Measurements from ENCODE around the gene FLCN. TPM values are rescaled to one million over a fixed set of nuclear protein-coding genes. Genes with fewer than 3 reads are reported as not detected.
"Not testable (repeated sequence)": the region's sequence is repeated elsewhere in the genome, so short reads cannot be mapped to it uniquely, and the experiment has no call there.

FLCN gene
- total and polyA plus RNA-seq, 2 donors (not counting 1 experiment from before 2014, with no cell fraction given), result 16.4 to 68.5 TPM

DNA sequence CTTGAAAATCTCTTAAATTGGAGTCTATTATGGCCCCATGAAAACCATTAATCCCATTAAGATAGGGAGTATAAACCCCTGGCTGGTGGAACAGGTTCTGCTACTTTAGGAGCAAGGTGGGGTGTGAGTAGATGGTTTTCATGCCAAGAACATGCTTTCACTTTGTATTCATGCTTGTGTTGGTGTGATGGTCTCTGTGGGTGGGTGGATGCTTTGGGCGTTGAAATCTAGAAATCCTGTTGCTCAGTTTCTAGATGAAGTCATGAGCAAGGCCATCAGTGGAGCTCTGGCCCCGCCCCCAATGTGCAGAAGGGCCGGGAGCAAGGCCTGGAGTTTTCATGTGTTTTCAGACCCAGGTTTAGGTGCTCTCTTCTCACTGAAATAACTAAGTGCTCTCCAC lies 50.9 kb downstream of the FLCN start:
- H3K9me3 ChIP-seq (ENCODE audit: control insufficient read depth, insufficient read depth, low read depth, low read length), result no peaks in the 10 kb centered on the region
- peak in 1 of 2 donors; percentile 24 for DNase-seq (ENCODE audit: low read depth in 2 of 2)
- TF ChIP-seq EZH2 (IDR thresholded peaks at IDR 0.05; ENCODE audit: low read length, missing control alignments), result no peak
- TF ChIP-seq, protein P1, sequence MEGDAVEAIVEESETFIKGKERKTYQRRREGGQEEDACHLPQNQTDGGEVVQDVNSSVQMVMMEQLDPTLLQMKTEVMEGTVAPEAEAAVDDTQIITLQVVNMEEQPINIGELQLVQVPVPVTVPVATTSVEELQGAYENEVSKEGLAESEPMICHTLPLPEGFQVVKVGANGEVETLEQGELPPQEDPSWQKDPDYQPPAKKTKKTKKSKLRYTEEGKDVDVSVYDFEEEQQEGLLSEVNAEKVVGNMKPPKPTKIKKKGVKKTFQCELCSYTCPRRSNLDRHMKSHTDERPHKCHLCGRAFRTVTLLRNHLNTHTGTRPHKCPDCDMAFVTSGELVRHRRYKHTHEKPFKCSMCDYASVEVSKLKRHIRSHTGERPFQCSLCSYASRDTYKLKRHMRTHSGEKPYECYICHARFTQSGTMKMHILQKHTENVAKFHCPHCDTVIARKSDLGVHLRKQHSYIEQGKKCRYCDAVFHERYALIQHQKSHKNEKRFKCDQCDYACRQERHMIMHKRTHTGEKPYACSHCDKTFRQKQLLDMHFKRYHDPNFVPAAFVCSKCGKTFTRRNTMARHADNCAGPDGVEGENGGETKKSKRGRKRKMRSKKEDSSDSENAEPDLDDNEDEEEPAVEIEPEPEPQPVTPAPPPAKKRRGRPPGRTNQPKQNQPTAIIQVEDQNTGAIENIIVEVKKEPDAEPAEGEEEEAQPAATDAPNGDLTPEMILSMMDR (conservative IDR thresholded peaks at IDR 0.05 in 1 of 2, IDR thresholded peaks at IDR 0.05 in 1 of 2; ENCODE audit: low read depth in 1 of 2, low read length in 2 of 2), result no peak
- H3K27ac ChIP-seq (ENCODE audit: insufficient read depth, low read length), result no peak overlapping the region
- no peaks in the 10 kb centered on the region for H3K27me3 ChIP-seq (ENCODE audit: control insufficient read depth, insufficient read depth, low read length)
- H3K79me2 ChIP-seq (ENCODE audit: control insufficient read depth, insufficient read depth, low read length), result no peaks in the 10 kb centered on the region
- peaks cover 11% of the 10 kb centered on the region for H3K36me3 ChIP-seq (ENCODE audit: control insufficient read depth, insufficient read depth, low read length)
- no peak overlapping the region for H3K4me2 ChIP-seq (ENCODE audit: extremely low read depth, insufficient read depth, low read length)
- no peaks in the 10 kb centered on the region for H4K20me1 ChIP-seq (ENCODE audit: control insufficient read depth, extremely low read depth, insufficient read depth, low read length)
- H3K9ac ChIP-seq (ENCODE audit: insufficient read depth, low read length), result no peak overlapping the region
- H2AFZ ChIP-seq (ENCODE audit: low read length), result no peak overlapping the region
- H3K4me1 ChIP-seq (ENCODE audit: control insufficient read depth, extremely low read depth, insufficient read depth, low read length), result peaks cover 15% of the 10 kb centered on the region
- H3K4me3 ChIP-seq (replicated peaks in 1 of 4; ENCODE audit: control extremely low read depth in 1 of 4, insufficient read depth in 1 of 4, low read depth in 3 of 4, low read length in 4 of 4), result no peak overlapping the region

DNA sequence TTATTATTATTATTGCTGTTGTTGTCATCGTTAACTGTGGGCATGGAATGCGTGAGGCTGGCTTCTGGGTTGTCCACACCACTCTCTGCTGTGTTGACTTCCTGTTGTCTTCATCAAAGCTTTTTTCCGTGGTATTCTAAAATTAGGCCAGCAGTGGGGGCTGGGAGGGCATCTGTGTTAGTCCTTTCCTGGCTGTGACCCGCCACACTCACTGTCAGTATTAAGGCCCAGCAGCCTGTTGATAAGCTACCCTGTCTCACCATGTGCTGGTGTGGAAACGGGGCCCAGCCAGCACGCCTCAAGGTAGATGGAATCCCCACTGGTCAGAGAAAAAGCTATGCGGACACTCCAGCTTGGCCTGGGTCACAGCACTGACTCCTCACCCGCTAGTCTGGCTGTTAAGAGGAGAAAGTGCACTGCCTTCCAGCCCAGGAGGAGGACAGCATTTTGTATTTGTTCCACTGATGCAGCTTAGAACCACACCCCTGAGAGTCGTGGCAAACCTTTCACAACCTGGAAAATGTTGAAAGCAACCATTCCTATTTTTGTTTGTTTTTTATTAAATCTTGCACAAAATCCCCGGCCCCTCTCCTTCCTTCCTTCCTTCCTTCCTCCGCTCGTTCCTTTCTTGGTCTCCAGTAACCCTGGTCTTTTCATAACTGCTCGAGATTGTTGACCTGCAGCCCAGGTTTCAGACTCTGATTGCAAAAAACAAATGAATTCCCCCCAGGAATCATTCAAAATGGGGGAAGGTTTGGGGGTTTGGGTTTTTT lies 51.8 kb downstream of the FLCN start:
- H3K9me3 ChIP-seq (ENCODE audit: control insufficient read depth, insufficient read depth, low read depth, low read length); DNase-seq (ENCODE audit: low read depth in 2 of 2); H3K27me3 ChIP-seq (ENCODE audit: control insufficient read depth, insufficient read depth, low read length); H3K9ac ChIP-seq (ENCODE audit: insufficient read depth, low read length); H2AFZ ChIP-seq (ENCODE audit: low read length); H3K4me3 ChIP-seq (replicated peaks in 1 of 4; ENCODE audit: control extremely low read depth in 1 of 4, insufficient read depth in 1 of 4, low read depth in 3 of 4, low read length in 4 of 4); H3K79me2 ChIP-seq (ENCODE audit: control insufficient read depth, insufficient read depth, low read length); H3K4me1 ChIP-seq (ENCODE audit: control insufficient read depth, extremely low read depth, insufficient read depth, low read length); H4K20me1 ChIP-seq (ENCODE audit: control insufficient read depth, extremely low read depth, insufficient read depth, low read length); H3K4me2 ChIP-seq (ENCODE audit: extremely low read depth, insufficient read depth, low read length); H3K27ac ChIP-seq (ENCODE audit: insufficient read depth, low read length): not testable (repeated sequence)
- peaks cover 15% of the 10 kb centered on the region for H3K36me3 ChIP-seq (ENCODE audit: control insufficient read depth, insufficient read depth, low read length)

DNA sequence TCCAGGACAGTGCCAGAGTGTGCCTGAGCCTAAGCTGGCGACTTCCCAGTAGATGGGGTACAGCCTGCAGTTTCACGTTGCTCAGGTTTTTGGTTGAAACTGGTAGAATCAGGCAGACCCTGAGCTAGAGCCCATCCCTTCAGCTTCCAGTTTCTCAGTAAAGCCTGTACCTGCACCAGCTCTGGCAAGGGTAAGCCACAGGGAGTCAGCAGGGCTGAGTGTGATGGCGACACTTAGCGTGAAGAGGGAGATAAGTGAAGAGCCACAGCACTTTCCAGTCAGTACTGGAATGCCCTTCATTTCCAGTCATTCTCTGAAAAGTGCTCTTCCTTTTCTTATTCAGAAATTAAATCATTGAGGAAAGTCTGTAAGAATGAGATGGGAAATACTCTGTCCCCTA lies 53.2 kb downstream of the FLCN start:
- no peaks in the 10 kb centered on the region for H4K20me1 ChIP-seq (ENCODE audit: control insufficient read depth, extremely low read depth, insufficient read depth, low read length)
- H3K4me3 ChIP-seq (replicated peaks in 1 of 4; ENCODE audit: control extremely low read depth in 1 of 4, insufficient read depth in 1 of 4, low read depth in 3 of 4, low read length in 4 of 4), result no peak overlapping the region
- H3K79me2 ChIP-seq (ENCODE audit: control insufficient read depth, insufficient read depth, low read length), result no peaks in the 10 kb centered on the region
- no peaks in the 10 kb centered on the region for H3K27me3 ChIP-seq (ENCODE audit: control insufficient read depth, insufficient read depth, low read length)
- no peak for TF ChIP-seq EZH2 (IDR thresholded peaks at IDR 0.05; ENCODE audit: low read length, missing control alignments)
- TF ChIP-seq, protein P1 (conservative IDR thresholded peaks at IDR 0.05 in 1 of 2, IDR thresholded peaks at IDR 0.05 in 1 of 2; ENCODE audit: low read depth in 1 of 2, low read length in 2 of 2), result no peak
- DNase-seq (ENCODE audit: low read depth in 2 of 2), result no peak
- H3K4me2 ChIP-seq (ENCODE audit: extremely low read depth, insufficient read depth, low read length), result no peak overlapping the region
- no peak overlapping the region for H2AFZ ChIP-seq (ENCODE audit: low read length)
- no peaks in the 10 kb centered on the region for H3K9me3 ChIP-seq (ENCODE audit: control insufficient read depth, insufficient read depth, low read depth, low read length)
- peaks cover 20% of the 10 kb centered on the region for H3K36me3 ChIP-seq (ENCODE audit: control insufficient read depth, insufficient read depth, low read length)
- peaks cover 4% of the 10 kb centered on the region for H3K4me1 ChIP-seq (ENCODE audit: control insufficient read depth, extremely low read depth, insufficient read depth, low read length)
- no peak overlapping the region for H3K9ac ChIP-seq (ENCODE audit: insufficient read depth, low read length)
- no peak overlapping the region for H3K27ac ChIP-seq (ENCODE audit: insufficient read depth, low read length)
